GM12801 (cell line): ENCODE results near the gene CCR5AS.

Source experiments
- TF ChIP-seq, protein P1 (sequence below): IDR thresholded peaks from one replicate; pipeline ENCODE4 v1.5.1; 2011; ENCODE audit warnings: control low read depth; ENCODE audit not compliant: insufficient read length; ENCODE audit errors: extremely low read depth

The CCR5AS gene

GRCh38 chr3:46356909-46357308 lies 50.0 kb downstream of the CCR5AS start:
- TF ChIP-seq, protein P1, sequence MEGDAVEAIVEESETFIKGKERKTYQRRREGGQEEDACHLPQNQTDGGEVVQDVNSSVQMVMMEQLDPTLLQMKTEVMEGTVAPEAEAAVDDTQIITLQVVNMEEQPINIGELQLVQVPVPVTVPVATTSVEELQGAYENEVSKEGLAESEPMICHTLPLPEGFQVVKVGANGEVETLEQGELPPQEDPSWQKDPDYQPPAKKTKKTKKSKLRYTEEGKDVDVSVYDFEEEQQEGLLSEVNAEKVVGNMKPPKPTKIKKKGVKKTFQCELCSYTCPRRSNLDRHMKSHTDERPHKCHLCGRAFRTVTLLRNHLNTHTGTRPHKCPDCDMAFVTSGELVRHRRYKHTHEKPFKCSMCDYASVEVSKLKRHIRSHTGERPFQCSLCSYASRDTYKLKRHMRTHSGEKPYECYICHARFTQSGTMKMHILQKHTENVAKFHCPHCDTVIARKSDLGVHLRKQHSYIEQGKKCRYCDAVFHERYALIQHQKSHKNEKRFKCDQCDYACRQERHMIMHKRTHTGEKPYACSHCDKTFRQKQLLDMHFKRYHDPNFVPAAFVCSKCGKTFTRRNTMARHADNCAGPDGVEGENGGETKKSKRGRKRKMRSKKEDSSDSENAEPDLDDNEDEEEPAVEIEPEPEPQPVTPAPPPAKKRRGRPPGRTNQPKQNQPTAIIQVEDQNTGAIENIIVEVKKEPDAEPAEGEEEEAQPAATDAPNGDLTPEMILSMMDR, result no peak

DNA sequence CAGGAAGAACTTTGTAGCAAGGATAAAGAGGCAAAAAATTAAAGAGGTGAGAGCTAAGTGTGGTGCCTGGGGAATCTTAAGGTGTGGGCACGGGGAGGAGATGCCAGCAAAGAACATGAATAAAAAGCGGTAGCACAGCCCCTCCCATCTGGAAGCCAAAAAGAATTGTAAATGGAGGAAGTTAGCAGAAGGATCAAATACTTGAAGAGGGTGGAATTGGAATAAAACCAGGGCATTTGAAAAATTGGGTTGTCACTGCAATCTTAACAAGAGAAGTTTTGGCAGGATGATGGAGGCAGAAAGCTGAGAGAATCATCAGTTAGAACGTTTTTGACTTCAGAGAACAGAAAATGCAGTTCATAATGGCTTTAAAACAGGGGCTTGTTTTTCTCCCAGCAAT lies 50.6 kb downstream of the CCR5AS start:
- TF ChIP-seq, protein P1, result no peak

- TF ChIP-seq, protein P1, result no peak
These were observed 51.9 kb downstream of the CCR5AS start for GRCh38 chr3:46354984-46355383.

GRCh38 chr3:46354478-46354877 lies 52.4 kb downstream of the CCR5AS start:
- TF ChIP-seq, protein P1, result no peak

DNA sequence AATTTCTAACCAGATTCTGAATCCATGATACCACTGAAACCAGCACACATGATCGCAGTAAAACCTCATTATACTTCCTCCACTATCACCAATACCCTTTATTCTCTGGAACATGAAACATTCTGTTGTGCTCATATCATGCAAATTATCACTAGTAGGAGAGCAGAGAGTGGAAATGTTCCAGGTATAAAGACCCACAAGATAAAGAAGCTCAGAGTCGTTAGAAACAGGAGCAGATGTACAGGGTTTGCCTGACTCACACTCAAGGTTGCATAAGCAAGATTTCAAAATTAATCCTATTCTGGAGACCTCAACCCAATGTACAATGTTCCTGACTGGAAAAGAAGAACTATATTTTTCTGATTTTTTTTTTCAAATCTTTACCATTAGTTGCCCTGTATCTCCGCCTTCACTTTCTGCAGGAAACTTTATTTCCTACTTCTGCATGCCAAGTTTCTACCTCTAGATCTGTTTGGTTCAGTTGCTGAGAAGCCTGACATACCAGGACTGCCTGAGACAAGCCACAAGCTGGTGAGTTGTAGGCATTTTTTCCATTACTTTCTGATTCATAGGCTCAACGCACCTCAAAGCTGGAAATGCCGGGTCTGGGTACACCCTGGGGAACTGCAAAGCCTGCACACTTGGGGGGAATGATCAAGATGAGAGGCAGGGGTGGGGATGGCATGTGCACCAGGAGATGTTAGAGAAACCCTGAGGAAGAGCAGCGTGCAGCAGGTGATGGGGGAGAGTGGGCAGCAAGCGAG lies 53.0 kb downstream of the CCR5AS start, which contains the start of gene CCR2:
Gene CCR2 (plus strand): TSS at position 465 of the 764 bp plus-strand sequence. CDS start 3,417 bp downstream, outside the sequence.
- TF ChIP-seq, protein P1, result no peak

DNA sequence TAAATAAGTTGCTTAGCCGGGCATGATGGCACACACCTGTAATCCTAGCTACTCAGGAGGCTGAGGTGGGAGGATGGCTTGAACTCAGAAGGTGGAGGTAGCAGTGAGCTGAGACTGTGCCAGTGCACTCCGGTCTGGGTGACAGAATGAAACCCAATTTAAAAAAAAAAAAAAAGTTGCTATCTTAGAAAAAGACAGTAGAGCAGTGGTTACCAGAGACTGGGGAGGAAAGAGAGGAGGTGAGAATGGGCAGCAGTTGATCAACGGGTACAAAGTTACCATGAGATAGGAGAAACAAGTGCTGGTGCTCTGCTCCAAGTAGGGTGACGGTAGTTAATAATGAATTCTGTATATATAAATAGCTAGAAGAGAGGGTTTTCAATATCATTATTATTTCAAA lies 53.8 kb downstream of the CCR5AS start:
- TF ChIP-seq, protein P1, result no peak

GRCh38 chr3:46351646-46352045 lies 55.2 kb downstream of the CCR5AS start:
- TF ChIP-seq, protein P1, result no peak
